ENCODE results near the gene PLEKHG4B. TPM values are rescaled to one million over a fixed set of nuclear protein-coding genes. Genes with fewer than 3 reads are reported as not detected.
"Not testable (repeated sequence)": the region's sequence is repeated elsewhere in the genome, so short reads cannot be mapped to it uniquely, and the experiment has no call there.

The PLEKHG4B gene
- total and polyA plus RNA-seq, 2 donors from 2014 or later: 0.13 to 0.37 TPM

- no peaks in the 10 kb centered on the region for H3K27me3 ChIP-seq (ENCODE audit: control insufficient read depth, insufficient read depth, low read length)
- no peak for TF ChIP-seq CTCF (IDR thresholded peaks at IDR 0.05; ENCODE audit: borderline replicate concordance, extremely low read depth, insufficient read depth)
- DNase-seq (no peak), FAIRE-seq (no peak)
- no peaks in the 10 kb centered on the region for H3K9me3 ChIP-seq (ENCODE audit: control insufficient read depth in 2 of 3, insufficient read depth in 1 of 3, low read length in 3 of 3)
- H3K27ac ChIP-seq (ENCODE audit: low read depth in 2 of 2, low read length in 2 of 2): no peak overlapping the region
- H3K4me3 ChIP-seq (ENCODE audit: low read length in 3 of 3): no peak overlapping the region
- no peak overlapping the region for H3K9ac ChIP-seq (ENCODE audit: low read length in 3 of 3)
- no peaks in the 10 kb centered on the region for H3K4me1 ChIP-seq (ENCODE audit: control insufficient read depth in 2 of 3, insufficient read depth in 2 of 3, low read depth in 1 of 3, low read length in 3 of 3)
- intact Hi-C loops (cut with DNase I): no loop called here
- H3K36me3 ChIP-seq (ENCODE audit: control insufficient read depth in 2 of 3, insufficient read depth in 3 of 3, low read length in 3 of 3): peaks cover 16 to 54% (median 36%) of the 10 kb centered on the region in 3 donors
Measured at GRCh38 chr5:228886-229285, 136.9 kb downstream of the PLEKHG4B start.

GRCh38 chr5:230711-231110 lies 138.7 kb downstream of the PLEKHG4B start:
- no peaks in the 10 kb centered on the region for H3K4me1 ChIP-seq (ENCODE audit: control insufficient read depth in 2 of 3, insufficient read depth in 2 of 3, low read depth in 1 of 3, low read length in 3 of 3)
- H3K27ac ChIP-seq (ENCODE audit: low read depth in 2 of 2, low read length in 2 of 2): no peak overlapping the region
- FAIRE-seq (no peak), DNase-seq (no peak)
- TF ChIP-seq CTCF (IDR thresholded peaks at IDR 0.05; ENCODE audit: borderline replicate concordance, extremely low read depth, insufficient read depth): no peak
- no peaks in the 10 kb centered on the region for H3K9me3 ChIP-seq (ENCODE audit: control insufficient read depth in 2 of 3, insufficient read depth in 1 of 3, low read length in 3 of 3)
- H3K9ac ChIP-seq (ENCODE audit: low read length in 3 of 3): no peak overlapping the region
- intact Hi-C loops (cut with DNase I): no loop called here
- H3K36me3 ChIP-seq (ENCODE audit: control insufficient read depth in 2 of 3, insufficient read depth in 3 of 3, low read length in 3 of 3): peaks cover 16 to 50% (median 40%) of the 10 kb centered on the region in 3 donors
- no peak overlapping the region for H3K4me3 ChIP-seq (ENCODE audit: low read length in 3 of 3)
- H3K27me3 ChIP-seq (ENCODE audit: control insufficient read depth, insufficient read depth, low read length): no peaks in the 10 kb centered on the region

- no peaks in the 10 kb centered on the region for H3K27me3 ChIP-seq (ENCODE audit: control insufficient read depth, insufficient read depth, low read length)
- H3K9ac ChIP-seq (ENCODE audit: low read length in 3 of 3): no peak overlapping the region
- peaks cover 14 to 44% (median 37%) of the 10 kb centered on the region in 3 donors for H3K36me3 ChIP-seq (ENCODE audit: control insufficient read depth in 2 of 3, insufficient read depth in 3 of 3, low read length in 3 of 3)
- TF ChIP-seq CTCF (IDR thresholded peaks at IDR 0.05; ENCODE audit: borderline replicate concordance, extremely low read depth, insufficient read depth): no peak
- H3K27ac ChIP-seq (ENCODE audit: low read depth in 2 of 2, low read length in 2 of 2): no peak overlapping the region
- H3K9me3 ChIP-seq (ENCODE audit: control insufficient read depth in 2 of 3, insufficient read depth in 1 of 3, low read length in 3 of 3): no peaks in the 10 kb centered on the region
- H3K4me1 ChIP-seq (ENCODE audit: control insufficient read depth in 2 of 3, insufficient read depth in 2 of 3, low read depth in 1 of 3, low read length in 3 of 3): no peaks in the 10 kb centered on the region
- intact Hi-C loops (cut with DNase I): no loop called here
- no peak for FAIRE-seq
- no peak for DNase-seq
- no peak overlapping the region for H3K4me3 ChIP-seq (ENCODE audit: low read length in 3 of 3)
Measured at GRCh38 chr5:231661-232060, 139.7 kb downstream of the PLEKHG4B start.

- intact Hi-C loops (cut with DNase I); H3K4me3 ChIP-seq (ENCODE audit: low read length in 3 of 3); H3K9ac ChIP-seq (ENCODE audit: low read length in 3 of 3); FAIRE-seq; H3K27ac ChIP-seq (ENCODE audit: low read depth in 2 of 2, low read length in 2 of 2); H3K4me1 ChIP-seq (ENCODE audit: control insufficient read depth in 2 of 3, insufficient read depth in 2 of 3, low read depth in 1 of 3, low read length in 3 of 3); H3K9me3 ChIP-seq (ENCODE audit: control insufficient read depth in 2 of 3, insufficient read depth in 1 of 3, low read length in 3 of 3); H3K27me3 ChIP-seq (ENCODE audit: control insufficient read depth, insufficient read depth, low read length): not testable (repeated sequence)
- H3K36me3 ChIP-seq (ENCODE audit: control insufficient read depth in 2 of 3, insufficient read depth in 3 of 3, low read length in 3 of 3): peaks cover 10 to 44% (median 30%) of the 10 kb centered on the region in 3 donors
- peak in 3 of 5 donors; percentile 39 to 61 (median 51) for DNase-seq
Measured at GRCh38 chr5:233426-233825, 141.5 kb downstream of the PLEKHG4B start.
